GM21619 (cell line): ENCODE measurements around the gene SLC23A3.

Source experiments
- ATAC-seq: cut with Tn5 transposase; IDR thresholded peaks from one replicate; pipeline ENCODE4 v1.9.1; 2021; ENCODE audit not compliant: unreplicated experiment

SLC23A3 gene

DNA sequence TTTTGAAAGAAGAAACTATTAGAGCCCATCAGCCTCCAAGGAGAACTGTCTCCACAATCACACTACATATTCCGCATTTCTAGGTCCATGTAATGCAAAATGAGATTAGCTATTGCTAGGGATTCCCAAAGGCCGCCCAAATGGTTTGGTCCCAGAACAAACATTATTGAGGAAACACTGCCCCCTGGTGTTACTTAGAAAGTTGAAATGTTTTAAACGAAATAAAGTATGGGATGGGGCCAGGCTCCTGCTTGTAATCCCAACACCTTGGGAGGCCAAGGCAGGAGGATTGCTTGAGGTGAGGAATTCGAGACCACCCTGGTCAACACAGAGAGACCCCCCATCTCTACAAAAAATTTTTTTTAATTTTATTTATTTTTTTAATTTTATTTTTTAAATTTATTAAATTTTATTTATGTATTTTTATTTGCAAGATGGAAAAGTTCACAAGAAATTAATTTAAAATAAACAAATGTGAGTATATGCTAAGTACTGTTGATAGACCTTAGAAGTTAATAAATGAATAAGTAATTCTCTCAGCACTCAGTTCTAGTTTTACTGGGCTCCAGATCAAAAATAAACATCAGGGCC is 14.7 kb downstream of the SLC23A3 start:
- no peak for ATAC-seq

DNA sequence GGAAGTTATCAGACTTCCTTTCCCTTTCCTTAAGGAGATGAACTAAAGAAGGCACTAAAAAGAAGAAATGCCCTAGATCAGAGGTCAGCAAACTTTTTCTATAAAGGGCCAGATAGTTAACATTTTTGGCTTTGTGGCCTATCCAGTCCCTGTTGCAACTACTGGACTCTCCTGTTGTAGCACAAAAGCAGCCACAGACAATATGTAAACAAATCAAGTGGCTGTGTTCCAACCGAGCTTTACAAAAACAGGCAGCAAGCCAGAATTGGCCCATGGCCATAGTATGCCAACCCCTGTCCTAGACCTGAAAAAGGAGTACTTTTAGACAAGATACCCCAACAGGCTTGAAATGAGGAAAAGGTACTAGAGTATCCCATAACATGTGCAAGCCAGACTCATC is 20.2 kb downstream of the SLC23A3 start:
- no peak for ATAC-seq

DNA sequence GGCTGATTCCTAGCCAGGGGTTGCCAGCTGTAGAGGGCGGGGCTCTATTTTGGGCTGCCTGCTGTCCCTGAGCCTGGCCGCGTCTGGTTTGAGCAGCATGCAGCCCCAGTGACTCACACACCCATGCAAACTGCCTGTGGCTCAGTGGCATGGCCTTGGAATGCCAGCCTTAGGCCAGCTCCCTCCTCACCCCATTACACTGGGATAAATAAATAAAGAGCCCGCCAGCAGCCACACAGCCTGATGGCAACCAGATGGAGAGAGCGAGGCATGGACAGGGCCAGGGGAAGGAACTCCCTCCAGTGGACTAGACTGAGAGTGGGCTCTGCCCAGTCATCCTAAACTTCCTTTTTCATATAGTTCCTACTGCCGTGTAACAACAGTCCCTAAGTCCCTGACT is 27.5 kb downstream of the SLC23A3 start:
- no peak for ATAC-seq

DNA sequence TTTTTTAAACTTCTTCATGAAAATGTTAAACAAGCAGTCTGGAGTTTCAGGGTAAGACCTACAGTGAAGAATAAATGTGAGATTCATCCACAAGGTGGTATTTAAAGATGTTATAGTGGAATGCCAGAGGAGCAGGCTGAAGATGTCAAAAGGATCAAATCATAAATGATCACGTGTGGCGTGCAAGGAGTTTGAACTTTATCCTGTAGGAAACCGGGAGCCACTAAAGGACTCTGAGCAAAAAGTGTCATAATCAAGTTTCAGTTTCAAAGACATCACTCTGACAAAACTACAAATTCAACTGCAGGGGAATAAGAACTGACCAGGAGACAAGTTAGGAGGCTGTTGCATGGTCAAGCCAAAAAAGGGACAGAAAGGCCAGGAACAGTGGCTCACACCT is 29.1 kb downstream of the SLC23A3 start:
- no peak for ATAC-seq

DNA sequence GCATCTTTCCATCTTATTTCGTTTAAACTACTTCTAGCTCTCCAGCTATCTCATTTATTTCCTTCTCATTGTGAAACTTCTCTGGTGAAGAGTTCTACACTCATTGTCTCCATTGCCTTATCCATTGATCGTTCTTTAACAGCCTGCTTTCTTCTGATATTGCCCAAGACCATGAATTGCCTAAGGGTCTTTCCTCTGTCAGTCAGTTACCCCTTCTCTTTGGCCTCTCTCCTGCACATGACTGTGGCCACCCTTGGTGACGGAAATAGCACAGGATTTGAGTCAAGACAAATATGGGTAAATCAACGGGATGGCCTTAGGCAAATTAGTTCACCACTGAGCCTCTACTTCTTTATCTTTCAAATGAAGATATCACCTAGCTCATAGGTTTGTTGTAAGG is 35.9 kb downstream of the SLC23A3 start:
- ATAC-seq: no peak

DNA sequence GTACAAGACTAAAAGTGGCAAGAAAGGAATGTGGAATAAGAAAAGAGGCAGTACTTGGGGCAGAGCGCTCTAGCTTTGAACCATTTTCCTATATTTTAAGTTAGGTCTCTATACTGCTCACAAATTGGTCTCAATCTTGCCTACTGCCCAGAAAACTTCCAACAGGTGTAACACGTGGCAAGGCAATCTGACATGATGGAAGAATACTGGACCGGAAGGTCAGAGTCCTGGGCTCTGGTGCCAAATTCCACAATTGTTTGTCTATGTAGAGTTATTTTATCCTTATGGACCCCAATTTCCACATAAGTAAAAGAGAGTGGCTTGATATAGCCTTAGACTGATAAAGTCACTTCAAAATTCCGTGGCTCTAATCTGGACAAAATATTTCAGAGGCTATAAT is 38.1 kb downstream of the SLC23A3 start:
- no peak for ATAC-seq

DNA sequence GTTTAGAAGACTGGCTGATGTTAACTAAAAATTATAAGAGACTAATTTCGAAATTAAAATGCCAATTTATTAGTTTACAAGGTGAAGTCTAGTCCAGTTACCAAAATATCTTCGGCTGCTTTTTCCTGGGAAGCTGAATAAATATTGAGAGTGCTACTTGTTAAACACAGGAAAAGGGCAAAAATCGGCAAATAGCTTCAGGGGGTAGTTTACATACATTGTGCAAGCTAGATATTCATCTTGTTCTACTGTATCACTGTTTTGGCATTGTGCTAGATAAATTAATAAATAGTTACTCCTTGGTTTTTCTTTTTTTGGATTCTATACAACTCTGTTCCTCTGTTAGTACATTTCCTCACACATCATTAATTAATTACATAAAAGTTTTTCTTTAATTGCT is 38.5 kb downstream of the SLC23A3 start:
- ATAC-seq: no peak

DNA sequence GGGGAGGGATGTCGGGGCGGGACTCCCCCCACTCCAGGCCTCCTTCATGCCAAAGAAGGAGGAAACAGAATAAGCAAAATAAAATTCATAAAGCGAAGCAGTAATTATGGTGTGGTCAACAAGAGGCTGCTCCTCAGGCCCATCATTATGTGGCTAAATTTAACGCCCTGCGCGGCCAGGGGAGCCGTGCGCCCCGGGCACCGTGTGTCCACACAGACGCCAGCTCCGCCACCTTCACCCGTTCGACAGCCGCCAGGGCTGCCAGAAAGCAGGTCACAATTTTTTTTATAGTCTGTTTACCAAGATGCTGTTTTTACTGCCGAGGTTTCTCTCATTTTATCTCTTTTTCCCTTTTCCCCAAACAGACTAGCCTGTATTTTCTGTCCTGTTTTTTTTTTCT is 40.2 kb downstream of the SLC23A3 start:
- no peak for ATAC-seq

DNA sequence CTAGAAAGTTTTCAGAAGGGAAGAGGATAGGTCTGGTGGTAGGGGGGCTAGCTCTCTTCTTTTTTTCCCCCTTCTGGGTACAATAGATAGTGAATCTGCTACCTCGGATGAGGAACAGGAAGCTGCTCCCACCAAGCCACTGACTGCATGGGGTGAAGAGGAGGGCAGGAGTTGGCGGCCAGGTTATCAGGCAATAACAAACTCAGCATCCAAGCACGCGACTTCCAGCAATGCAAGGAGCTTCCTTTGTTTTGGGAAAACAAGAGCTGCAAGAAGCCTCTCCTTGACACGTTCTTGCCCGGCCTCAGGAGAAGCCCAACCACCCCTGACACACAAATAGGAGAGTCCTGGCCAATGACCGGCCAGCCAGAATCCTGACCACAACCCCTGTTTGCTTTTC is 41.4 kb downstream of the SLC23A3 start:
- ATAC-seq: no peak

DNA sequence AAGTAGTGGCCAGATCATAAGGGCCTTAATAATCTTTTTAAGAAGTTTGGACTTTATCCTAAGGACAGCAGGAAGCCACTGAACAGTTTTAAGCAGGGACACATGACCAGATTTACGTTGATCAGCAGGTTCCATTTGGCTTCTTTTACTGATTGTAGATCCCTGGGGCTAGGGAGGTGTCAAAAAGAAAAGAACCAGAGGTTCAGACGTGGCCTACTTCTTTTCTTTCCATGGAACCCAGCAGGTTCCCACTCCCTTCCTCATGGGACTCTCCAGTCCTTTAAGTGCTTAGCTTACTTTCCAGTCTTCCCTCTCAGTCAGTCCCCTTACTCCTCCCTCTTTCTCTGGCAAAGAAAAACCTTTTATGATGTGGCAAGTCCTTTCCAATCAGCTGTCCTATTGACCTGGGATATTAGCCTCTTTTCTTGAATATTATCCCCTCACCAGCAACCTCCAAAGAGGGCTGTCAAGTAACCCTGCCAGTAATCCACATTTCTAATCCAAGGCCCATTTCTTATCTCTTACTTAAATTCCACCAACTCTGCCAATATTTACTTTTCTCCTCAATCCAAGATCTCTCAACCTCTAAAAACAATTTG is 42.7 kb downstream of the SLC23A3 start:
- no peak for ATAC-seq

DNA sequence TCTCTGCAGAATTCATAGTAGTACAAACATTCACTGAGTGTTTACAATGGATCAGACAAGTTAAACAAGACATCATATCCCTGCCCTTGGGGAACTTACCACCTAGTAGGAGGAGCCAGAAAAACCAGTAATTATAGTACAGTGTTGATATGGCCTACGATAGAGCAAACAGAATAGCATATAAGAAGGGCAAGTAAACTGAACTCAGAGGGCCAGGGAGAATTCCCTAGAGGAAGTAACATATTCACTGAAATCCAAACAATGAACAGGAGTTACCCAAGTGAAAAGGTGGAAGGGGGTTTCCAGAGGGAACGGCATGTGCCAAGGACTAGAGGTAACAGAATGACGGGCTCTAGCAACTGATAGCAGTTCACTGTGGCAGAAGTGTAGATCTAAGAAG is 43.3 kb downstream of the SLC23A3 start:
- ATAC-seq: no peak

DNA sequence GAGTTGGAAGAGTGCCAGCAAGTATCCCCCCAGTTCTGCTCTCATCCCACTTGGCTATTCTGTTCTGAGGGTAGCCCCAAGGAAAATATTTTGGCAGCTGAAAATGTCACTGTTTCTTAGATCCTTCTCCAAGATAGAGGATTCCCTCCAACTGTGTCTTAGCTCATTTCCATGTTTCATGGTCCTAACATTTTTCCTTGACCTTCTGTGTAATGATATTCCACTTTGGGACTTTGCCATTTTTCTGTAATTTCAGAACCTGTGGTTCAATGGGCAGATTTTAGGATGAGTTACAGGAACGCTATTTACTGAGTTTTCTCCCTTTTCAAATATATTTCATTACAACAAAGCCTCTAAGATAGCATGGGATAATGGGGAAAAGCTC is 44.0 kb downstream of the SLC23A3 start:
- ATAC-seq: no peak

DNA sequence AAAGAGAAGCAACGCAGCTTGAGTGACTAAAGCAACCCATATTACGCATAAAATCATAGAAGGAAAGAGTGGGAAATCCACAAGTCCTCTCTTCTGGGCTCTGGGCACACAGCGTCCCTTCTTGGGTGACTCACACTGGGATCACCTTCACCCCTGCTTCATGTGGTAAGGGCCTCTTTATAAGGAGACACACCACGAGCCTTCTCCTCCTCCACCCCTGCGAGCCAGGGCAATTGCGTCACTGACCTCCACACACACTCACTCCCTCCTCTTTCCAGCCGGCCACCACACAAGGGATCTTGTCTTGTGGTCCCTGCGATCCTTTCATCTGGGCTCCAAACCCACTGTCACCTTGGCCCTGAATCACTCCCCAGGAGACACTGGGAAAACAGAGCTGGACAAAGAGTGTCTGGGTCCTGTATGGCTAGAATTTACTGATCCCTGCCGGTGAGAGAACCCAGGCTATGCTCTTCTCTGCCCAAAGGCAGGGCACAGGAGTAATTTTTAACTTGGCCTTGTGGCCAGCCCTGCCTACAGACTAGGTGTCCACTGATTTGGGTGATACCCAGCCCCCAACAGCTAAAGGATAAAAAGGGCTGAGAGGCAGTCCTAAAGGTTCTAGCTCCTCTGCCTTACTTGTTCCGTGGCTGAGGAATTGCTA is 44.5 kb downstream of the SLC23A3 start:
- ATAC-seq: no peak

DNA sequence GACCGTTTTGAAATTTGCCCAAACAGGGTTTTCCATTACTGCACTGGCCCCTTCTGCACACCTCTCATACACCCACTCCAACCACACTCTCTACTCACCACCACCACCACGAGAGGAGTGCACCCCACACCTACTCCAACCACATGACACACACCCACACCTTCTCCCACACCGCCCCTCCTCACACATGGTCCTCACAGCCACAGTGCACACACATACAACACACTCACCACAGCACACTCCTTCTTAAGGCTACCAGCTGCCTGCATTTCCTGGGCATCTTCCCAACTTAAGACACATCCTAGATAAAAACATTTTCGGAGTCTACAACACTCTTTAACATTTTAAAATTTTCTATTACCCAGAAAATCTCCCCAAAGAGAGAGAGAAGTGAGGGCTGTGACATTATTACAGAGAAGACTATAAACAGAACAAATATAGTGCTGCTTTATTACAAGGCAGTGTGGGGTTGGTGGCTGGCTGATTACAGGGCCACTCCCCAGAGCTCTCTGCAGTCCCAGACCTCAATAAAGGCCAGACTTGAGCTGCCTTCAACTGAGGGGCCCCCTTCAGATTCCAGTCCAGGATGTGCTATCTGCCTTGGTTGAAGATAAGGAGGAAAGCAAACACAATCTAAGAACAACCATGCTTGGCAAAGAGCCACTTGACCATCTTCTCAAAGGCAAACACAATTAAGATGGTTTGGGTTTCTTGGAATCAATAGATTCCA is 45.3 kb downstream of the SLC23A3 start:
- no peak for ATAC-seq

DNA sequence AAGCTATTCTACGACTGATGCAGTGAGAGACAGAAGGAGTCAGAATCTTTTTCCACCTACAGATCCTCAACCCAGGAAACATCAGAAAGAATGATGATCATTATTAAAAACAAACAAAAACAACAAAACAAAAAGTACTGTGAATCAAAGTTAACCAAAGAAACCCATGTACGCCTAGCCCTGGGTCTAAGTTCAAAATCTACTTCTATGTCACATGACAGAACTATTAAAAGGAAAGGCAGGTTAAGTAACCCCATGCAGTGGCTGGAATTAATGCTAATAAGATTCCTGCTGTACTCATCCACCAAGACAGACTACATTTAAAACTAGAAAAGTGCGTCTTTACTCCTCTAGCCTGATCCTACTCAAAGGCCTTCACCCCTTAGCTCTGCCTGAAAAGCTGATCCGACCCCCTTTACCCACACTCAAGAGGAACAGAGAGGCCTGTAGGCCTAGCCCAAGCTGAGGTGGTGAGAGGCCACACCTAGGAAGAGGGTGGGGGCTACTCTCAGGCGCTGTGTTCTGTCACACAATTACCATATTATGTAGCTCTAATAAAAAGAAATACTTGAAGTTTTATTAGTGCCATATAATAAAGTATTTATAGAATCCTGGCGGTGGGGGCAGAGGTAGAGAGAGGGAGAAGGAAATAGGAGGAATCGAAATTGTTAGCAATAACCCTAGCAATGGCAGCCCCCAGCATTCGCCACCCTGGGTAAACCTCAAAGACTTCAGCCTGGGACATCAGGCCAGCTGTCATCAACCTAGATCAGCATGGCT is 46.3 kb downstream of the SLC23A3 start:
- no peak for ATAC-seq

DNA sequence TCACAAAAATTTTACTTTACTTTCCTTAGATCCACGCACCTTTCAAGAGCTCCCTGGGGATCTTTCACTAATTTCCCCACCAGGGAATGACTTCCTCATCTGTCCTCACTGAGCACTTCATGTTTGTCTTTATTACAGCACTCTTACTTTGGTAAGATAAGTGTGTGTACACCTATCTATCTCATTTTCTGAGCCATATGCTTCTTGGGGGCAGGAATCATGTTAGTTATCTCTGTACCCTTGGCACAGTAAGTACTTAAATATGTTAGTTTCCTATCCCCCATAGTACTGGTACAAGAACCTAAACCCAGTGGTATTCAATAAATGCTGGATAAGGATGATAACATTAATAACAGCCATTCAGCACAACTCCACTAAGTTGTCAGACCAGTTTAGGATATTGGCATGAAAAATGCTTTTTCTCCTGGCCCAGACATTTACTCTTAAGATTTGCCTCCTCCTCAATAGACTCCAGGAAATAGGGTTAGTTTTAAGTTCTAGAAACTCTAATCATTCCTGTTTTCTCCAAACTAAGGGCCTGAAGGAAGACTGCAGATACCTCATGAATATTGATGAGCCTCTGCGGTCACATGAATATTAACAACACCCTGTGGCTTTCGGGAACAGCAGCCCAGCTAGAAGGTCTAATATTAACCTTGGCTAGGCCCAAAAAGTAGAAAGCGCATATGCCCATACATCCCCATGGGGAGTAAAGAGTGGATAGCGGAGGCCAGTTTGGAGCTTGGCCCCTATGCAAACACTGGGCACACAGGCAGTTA is 47.4 kb downstream of the SLC23A3 start:
- no peak for ATAC-seq

DNA sequence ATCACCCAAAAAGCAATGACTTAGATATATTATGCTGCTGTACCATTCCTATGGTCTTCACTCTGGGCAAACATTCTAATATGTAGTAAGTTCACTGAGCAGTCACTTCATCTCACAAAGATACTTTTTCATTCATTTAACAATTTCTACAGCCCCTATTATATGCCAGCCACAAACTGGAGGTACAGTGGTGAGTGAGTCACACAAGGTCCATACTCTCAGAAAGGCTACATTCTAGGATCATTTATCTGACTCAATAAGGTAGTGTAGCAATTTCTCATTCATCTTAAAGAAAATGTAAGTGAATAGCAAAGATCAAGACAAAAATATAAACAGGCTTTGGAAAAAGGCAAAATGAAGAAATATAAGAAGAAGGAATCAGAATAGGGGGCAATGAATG is 49.7 kb downstream of the SLC23A3 start:
- ATAC-seq: no peak

DNA sequence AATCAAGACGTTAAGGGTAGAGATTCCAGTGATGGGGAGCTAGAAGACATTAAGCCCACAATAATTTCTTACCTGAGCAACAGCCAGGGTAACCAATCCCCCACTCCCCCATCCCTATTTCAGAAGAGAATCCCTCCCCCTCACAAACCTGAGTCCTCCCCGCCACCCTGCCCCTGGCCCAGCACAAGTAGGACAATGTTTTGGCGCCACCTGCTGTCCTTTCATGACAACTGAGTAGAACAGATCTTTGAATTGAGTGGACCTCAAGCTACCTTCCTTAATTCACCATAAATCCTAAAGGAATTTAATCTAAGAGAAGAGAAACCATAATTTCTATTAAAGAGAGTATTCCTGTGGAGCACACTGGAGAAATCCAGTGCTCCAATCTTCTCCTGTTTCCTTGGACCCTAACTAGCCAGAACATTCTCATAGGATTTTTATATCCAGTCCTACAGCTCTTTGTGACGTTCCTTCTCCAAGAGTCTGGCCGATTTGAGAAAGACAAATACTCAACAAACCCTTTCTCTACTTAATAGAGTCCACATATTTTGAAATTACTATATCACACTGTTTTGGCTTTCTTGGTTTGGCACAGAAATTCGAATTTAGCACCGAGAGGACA is 50.3 kb downstream of the SLC23A3 start:
- ATAC-seq: no peak

DNA sequence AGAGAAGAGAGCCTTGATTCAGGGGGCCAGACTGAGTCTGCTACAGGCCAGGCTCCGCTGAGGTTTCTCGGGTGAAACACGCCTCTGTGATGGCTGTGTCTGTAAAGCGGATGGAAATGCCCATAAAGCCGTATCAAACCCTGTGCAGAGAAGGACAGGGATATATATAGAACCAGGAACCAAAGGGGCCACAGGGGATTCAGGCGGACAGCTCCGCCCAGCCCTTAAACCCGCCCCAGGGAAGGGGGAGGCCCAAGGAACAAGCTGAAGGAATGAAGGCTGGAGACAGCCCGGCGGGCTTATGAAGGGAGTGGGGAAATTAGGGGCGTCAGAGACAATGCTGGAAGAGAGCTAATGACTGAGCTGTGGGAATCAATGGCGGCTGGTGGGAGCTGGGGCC is 51.3 kb downstream of the SLC23A3 start:
- ATAC-seq: no peak
